Skin of body (tissue), 2 donors: ENCODE measurements around the gene XPO1. TPM values are rescaled to one million over a fixed set of nuclear protein-coding genes. Genes with fewer than 3 reads are reported as not detected.
A peak's percentile ranks its signal among the peaks of the same experiment; 100 is the strongest.
"Not testable (repeated sequence)": the region's sequence is repeated elsewhere in the genome, so short reads cannot be mapped to it uniquely, and the experiment has no call there.

Experiments used
- DNase-seq: peaks from one replicate; lab custom pipeline; 2025; lab: John Stamatoyannopoulos, UW
- total RNA-seq: library from RNA; depleted of rRNA; stranded (reverse); fragments of >200 nt; gene quantifications from one replicate; pipeline ENCODE4 v1.2.3, GENCODE V29; 2014

The XPO1 gene, protein sequence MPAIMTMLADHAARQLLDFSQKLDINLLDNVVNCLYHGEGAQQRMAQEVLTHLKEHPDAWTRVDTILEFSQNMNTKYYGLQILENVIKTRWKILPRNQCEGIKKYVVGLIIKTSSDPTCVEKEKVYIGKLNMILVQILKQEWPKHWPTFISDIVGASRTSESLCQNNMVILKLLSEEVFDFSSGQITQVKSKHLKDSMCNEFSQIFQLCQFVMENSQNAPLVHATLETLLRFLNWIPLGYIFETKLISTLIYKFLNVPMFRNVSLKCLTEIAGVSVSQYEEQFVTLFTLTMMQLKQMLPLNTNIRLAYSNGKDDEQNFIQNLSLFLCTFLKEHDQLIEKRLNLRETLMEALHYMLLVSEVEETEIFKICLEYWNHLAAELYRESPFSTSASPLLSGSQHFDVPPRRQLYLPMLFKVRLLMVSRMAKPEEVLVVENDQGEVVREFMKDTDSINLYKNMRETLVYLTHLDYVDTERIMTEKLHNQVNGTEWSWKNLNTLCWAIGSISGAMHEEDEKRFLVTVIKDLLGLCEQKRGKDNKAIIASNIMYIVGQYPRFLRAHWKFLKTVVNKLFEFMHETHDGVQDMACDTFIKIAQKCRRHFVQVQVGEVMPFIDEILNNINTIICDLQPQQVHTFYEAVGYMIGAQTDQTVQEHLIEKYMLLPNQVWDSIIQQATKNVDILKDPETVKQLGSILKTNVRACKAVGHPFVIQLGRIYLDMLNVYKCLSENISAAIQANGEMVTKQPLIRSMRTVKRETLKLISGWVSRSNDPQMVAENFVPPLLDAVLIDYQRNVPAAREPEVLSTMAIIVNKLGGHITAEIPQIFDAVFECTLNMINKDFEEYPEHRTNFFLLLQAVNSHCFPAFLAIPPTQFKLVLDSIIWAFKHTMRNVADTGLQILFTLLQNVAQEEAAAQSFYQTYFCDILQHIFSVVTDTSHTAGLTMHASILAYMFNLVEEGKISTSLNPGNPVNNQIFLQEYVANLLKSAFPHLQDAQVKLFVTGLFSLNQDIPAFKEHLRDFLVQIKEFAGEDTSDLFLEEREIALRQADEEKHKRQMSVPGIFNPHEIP (N-terminal part only)
- 465 TPM for total RNA-seq

DNA sequence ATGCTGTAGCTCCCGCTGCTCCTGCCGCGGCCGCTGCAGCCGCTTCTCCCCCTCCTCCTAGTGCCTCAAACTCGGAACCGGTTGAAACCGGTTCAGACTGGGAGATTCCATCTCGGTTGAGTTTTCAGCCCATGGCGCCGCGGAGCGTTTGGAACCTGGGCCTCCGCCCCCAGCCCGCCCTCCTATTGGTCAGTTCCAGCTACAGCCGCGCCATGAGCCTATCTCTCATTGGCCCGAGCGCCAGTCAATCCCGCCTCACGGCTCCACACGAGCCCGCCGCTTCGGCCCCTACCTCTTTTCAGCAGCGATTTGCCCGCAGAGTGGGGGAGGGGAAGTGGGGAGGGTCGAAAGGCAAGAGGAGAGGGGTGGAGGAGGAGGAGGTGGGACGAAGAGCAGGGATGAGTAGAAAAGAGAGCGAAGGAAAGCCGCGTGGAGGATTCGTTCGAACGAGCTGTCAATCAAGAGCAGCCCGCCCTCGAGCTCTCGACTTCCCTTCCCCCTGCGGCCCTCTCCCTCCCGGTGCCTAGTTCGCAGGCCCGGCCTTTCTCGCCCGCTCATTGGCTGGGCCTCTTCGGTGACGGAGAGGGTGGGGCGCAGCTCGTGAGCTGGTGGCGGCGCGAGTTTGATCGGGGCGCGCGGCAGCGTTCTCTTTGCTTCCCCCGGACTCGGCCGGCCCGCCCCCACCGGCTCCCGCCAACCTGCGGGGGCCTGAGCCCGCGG is at the start of gene XPO1:
Gene XPO1 (minus strand): TSS at position 157 of the 720 bp plus-strand sequence. CDS start 4,459 bp downstream, outside the sequence.
- DNase-seq, result peak; percentile 100

DNA sequence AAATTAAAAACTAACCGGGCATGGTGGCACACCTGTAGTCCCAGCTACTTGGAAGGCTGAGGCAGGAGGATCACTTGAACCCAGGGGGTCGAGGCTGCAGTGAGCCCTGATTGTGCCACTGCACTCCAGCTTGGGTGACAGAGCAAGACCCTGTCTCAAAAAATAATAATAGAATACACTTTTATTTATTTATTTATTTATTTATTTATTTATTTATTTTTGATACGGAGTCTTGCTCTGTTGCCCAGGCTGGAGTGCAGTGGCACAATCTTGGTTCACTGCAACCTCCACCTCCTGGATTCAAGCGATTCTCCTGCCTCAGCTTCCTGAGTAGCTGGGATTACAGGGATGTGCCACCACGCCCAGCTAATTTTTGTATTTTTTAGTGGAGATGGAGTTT is 48.8 kb upstream of the XPO1 start:
- not testable (repeated sequence) for DNase-seq

DNA sequence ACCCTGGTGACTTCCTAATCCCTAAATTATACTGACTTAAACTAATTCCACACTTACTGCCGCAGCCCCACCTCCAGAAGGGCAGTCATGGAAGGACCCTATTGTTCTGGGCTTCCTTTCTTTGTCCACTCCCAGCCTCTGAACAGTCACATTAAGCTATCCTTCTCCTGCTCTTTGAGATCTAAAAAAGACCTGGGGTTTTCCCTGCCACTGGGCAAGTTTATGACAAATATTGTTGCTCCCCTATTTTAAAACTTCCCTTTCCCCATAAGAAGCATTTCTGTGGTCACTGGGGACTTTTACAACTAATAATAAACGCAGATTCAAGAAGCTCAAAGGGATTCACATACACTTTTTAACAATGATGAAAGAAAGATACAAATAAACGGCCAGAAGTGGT is 47.2 kb upstream of the XPO1 start:
- no peak for DNase-seq

DNA sequence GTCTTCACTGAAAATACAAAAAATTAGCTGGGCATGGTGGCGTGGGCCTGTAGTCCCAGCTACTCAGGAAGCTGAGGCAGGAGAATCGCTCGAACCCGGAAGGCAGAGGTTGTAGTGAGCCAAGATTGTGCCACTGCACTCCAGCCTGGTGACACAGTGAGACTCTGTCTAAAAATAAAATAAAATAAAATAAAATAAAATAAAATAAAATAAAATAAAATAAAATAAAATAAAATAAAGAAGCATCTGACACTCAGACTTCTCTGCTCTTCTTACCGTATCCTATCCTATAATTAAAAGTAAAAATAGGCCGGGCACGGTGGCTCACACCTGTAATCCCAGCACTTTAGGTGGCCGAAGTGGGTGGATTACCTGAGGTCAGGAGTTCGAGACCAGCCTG is 46.2 kb upstream of the XPO1 start:
- DNase-seq, result not testable (repeated sequence)

DNA sequence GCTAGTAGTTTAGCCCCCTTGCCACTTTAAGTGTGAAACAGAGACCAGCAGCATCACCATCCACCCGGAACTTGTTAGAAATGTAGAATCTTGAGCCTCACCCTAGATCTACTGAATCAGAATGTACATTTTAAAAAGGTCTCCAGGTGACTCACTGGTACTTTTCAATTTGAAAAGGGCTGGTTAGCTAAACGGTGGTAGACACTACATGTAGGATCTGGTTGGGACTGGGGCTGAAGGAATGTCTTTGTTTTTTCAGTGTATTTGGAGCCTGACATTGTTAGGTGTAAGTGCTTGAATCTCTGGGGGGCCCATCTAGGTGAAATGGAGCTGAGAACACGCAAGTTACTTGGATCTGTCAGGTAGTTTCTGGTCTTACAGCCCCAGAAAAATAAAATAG is 44.0 kb upstream of the XPO1 start:
- no peak for DNase-seq

DNA sequence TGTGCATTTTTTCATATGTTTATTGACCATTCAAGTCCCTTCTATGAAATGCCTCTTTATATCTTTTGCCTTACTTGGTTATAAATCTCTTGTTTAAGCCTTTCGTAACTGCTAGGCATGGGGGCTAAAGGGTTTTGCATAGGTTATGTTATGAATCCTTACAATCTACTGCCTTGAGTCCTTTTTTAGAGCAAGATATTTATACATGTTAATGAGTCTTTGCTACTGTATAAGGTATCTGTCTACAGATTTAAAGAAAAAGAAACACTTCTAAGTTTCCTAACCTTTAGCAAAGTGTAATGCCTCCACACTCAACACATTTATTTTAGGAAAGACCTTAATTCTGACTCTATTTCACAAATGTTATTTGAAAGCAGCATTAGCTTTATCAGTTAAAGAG is 43.6 kb upstream of the XPO1 start:
- no peak for DNase-seq

DNA sequence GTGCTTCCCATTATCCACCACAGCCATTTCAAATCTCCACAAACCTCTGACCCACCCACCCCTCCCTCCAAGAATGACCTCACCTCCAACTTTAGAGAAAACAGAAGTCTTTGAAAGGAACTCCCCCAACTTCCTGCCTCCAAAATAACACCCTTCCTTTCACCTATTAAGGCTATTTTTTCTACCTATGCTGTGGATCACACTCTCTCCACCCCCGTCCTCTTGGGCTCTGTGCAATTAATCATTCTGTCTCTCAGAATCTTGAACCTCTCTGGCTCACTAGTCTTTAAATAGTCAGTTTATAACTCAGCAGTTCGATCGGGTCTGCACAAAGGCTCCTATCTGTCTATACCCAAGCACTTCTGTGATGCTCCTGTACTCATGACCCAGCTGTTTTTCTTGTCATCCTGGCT is 37.3 kb upstream of the XPO1 start:
- DNase-seq, result no peak

DNA sequence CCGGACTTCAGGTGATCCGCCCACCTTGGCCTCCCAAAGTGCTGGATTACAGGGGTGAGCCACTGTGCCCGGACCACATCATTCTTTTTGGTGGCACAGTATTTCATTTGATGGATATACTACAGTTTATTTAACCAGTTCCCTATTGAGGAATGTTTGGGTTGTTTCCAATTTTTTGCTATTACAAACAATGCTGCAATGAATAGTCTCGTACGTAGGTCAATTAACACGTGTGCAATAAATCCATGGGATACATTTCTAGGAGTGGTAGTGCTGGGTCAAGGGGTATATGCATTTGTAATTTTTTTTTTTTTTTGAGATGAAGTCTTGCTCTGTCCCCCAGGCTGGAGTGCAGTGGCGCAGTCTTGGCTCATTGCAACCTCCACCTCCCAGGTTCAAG is 28.4 kb upstream of the XPO1 start:
- no peak for DNase-seq

DNA sequence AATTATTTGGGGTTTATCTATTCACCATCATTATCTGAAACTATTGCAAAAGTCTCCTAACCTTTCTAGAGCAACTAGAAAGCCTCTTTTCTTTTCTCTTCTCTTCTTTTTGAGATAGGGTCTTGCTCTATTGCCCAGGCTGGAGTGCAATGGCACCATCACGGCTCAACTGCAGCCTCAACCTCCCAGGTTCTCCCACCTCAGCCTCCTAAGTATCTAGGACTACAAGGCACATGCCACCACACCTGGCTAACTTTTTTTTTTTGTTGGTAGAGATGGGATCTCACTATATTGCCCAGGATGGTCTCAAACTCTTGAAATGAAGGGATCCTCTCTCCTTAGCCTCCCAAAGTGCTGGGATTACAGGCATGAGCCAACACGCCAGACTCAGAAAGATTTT is 24.5 kb upstream of the XPO1 start:
- DNase-seq, result no peak

DNA sequence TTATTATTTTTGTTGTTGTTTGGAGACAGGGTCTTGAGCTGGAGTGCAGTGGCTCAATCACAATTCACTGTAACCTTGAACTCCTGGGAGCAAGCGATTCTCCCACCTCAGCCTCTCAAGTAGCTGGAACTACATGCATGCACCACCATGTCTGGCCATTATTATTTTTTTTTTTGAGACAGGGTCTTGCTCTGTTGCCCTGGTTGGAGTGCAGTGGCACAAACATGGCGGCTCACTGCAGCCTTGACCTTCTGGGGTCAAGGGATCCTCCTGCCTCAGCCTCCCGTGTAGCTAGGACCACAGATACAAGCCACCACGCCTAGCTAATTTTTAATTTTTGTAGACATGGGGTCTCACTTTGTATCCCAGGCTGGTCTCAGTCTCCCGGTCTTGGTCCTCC is 20.0 kb upstream of the XPO1 start:
- DNase-seq, result no peak

DNA sequence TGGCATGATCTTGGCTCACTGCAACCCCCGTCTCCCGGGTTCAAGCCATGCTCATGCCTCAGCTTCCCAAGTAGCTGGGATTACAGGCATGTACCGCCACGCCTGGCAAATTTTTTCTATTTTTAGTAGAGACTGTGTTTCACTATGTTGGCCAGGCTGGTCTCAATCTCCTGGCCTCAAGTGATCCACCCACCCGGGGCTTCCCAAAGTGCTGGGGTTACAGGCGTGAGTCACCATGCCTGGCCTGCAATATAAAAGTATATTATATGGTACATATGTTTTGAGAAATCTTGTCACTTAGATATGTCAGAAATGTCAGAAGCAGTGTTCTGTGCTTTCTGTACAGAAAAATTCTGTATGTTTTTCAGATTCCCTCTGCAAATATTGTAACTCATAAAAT is 19.2 kb upstream of the XPO1 start:
- no peak for DNase-seq

DNA sequence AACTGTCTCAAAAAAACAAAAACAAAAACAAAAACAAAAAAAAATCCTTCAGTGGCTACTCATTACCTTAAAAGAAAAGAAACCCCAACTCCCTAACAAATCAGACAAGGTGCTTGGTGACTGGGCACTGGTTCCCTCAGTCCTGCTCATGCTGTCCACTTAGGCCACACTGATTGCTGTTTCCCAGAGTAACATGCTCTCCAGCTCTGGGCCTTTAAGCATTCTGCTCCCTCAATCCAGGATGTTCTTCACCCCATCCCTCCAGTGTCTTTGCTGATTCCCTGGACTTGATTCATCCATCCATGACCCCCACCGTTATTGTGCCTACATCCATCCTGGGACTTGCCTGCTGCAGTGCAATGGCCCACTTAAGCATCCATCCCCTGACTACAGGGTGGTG is 16.4 kb upstream of the XPO1 start:
- DNase-seq, result no peak

DNA sequence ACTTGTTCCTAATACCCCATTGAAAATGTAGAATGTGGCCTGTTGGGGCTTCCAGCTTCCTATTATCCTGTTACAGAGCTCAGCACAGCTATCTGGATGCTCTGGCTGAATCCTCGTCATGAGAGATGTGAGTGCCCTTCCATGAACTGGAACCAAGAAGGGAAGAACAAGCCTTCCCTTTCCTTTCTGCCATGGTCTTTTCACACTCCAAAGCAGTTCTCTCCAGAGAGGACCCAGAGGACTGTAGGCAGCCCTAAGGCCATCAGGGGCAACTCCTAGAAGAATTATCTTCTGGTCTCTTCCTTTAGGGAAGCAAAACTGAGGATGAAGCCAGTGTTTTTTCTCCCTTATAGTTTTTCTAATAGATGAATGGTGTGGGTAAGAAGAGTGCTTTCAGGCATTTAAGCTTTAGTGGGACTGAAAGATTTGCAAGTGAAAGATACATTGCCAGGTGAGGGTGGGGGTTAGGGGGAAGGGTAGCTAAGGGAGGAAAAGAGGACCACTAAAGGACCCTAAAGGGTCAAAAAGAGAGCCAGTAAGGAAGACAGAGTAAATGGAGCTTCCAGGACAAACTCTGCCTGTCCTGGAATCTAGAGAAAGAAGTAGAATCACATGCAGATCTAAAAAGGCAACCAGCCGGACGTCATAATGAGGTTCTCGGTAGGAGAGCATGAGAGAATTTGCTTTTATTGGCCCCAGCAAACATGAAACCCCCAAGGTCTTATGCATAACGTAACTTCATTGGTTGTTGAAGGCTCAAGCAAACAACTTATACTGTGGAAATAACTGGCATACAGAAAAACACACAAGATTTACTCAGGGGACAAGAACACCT is 12.4 kb upstream of the XPO1 start:
- no peak for DNase-seq

DNA sequence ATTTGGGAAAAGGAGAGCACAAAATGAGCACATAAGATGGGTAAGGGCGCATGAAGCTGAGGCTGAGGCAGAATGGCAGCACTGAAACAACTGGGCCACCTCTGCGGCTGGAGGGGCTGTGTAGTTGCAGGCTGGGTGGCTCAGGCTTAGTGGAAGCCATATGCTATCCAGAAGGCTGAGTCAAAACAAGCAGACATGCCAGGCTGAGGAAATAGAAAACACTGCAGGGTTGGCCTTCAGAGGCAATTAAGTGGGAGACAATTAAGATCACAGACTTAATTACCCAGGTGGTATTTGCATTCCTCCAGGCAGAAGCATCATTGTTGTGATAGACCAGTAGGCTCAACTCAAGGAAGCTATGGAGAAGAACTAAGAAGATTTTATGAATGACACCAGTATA is 11.4 kb upstream of the XPO1 start:
- DNase-seq, result peak; percentile 8

DNA sequence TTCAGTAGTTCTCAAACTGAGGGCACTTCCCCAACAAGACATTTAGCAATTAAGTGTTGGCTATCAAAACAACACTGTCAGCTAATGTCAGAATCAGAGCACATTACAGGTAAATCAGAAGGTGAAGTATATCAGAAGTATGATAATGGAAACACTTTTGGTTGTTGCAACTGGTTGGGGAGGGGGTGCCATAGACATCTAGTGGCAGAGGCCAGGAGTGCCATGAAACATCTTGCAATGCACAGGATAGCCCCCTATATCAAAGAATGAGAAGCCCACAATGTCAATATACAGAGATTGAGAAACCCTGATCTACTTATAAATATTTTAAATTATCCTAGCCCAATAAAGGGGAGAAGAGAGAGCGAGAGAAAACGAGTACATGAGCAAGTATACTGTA is 4.9 kb upstream of the XPO1 start:
- no peak for DNase-seq

DNA sequence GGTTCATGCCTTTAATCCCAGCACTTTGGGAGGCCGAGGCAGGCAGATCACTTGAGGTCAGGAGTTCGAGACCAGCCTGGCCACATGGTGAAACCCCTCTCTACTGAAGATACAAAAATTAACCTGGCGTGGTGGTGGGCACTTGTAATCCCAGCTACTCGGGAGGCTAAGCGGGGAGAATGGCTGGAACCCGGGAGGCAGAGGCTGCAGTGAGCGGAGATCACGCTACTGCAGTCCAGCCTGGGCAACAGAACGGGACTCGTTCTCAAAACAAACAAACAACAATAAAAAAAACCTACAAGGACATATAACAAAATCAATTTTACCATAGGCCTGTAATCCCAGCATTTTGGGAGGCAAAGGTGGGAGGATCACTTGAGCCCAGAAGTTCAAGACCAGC is 2.0 kb upstream of the XPO1 start:
- not testable (repeated sequence) for DNase-seq

DNA sequence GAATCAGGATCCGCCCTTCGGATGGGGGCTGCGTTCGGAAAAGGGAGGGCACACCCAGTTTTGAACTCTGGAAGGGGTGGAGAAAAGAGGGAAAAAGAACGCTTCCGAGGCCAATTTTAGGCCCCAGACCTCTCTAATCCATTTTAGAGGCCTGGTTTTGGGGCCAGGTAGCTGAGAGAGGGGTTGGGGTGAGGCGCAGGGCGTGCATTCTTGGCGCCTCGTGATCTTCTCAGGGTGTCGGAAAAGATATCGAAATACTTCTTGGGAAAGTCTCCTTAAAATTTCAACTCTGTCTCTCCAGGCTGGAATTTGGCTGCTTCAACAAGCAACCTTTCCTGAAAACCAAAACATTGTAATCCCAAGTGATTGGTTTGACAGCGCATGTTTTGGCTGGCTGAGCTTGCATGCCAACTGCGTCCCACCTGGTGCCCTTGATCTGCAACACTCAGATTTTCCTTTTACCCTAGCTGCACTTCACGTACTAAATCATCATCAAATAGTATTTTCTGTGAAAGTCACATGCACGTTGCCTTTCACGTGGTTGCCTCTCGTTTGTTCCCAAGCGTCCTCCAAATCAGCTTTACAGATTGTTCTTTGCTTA is 864 bp upstream of the XPO1 start:
- peak; percentile 74 for DNase-seq

DNA sequence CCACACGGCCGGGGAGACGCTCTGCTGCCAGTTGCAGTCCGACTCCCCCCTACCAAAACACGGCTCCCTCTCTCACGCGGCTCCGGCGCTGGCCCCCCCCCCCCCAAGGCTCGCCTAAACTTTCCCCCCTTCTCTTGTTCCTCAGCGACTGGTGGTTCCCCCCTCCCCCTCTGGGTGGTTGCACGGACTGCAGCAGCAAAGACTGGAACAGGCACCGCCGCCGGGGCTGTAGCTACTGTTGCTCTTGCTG is 281 bp downstream of the XPO1 start:
- DNase-seq, result no peak

DNA sequence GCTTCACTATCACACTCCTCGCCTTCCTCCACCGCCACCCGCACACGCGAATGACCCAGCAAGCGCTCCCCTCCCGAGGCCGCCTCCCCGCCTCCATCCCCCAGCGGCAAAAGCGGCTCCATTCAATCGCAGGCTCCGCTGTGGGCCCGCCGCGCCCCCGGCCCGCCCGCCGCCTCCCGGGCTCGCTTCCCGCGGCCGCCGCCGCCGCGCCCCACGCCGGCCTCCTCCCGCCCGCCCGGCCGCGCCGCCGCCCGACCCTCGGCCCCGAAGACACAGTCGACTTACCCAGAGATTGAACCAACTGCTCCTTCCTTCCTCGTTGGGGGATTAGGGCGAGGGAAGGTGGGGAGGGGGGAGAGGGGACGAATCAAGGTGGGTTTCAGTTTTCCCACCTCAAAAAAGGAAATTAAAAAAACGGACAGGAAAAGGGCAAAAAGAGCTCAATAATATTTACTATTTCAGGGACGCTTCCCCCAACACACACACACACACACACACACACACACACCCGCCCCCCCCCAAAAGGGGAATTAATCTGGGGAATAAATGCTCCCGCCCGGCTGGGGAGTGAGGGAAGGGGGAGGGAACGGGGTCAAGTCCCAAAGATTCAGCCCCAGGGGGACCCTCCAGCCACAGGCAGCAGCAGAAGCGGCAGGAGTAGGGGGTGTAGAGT is 743 bp downstream of the XPO1 start:
- DNase-seq, result peak; percentile 22
